ENCODE data around the gene P3H2. TPM values are rescaled to one million over a fixed set of nuclear protein-coding genes. Genes with fewer than 3 reads are reported as not detected.

Gene P3H2
- total and polyA plus RNA-seq, 2 donors (not counting 1 experiment from before 2014, with no cell fraction given) = not detected

DNA sequence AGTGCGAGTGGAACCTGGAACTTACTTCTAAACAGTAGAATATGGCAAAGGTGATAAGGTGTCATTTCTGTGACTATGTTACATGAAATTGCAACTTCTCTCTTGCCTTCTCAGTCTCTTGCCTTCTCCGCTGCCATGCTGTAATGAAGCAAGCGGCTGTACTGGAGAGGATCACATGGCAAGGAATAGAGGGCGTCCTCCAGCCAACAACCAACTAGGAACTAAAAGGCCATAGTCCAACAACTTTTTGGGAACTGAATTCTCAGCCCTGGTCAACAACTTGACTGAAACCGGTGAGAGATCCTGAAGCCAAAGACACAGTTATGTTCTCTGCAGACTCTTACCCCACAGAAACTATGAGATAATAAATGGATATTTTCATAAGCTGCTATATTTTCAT is 143.5 kb downstream of the P3H2 start:
- H3K4me3 Mint-ChIP-seq = no peak overlapping the region
- TF ChIP-seq EZH2 (IDR thresholded peaks at IDR 0.05; ENCODE audit: borderline replicate concordance, insufficient read depth, low read depth, low read length, poor library complexity, severe bottlenecking) (no peak), CTCF (IDR thresholded peaks at IDR 0.05) (no peak)
- Histone ChIP-seq H3K4me2 (replicated peaks; ENCODE audit: low read depth, low read length, poor library complexity, severe bottlenecking) (no peak overlapping the region), H3K27me3 (replicated peaks in 1 of 4; ENCODE audit: control extremely low read depth in 1 of 4, control insufficient read depth in 3 of 4, insufficient read depth in 4 of 4, low read length in 3 of 4) (peaks cover 0 to 3% (median 0%) of the 10 kb centered on the region in 4 experiments), H3K27ac (ENCODE audit: low read length in 2 of 2) (no peak overlapping the region), H3K36me3 (replicated peaks in 1 of 2; ENCODE audit: control extremely low read depth in 1 of 2, control insufficient read depth in 1 of 2, extremely low read depth in 1 of 2, insufficient read depth in 2 of 2, low read length in 1 of 2) (no peaks in the 10 kb centered on the region), H3K4me3 (ENCODE audit: control extremely low read depth in 1 of 5, extremely low read depth in 1 of 5, insufficient read depth in 1 of 5, low read depth in 2 of 5, low read length in 4 of 5) (no peak overlapping the region), H2AFZ (ENCODE audit: insufficient read depth, low read depth, low read length, poor library complexity, severe bottlenecking) (no peak overlapping the region), H3K9me3 (ENCODE audit: control extremely low read depth in 1 of 3, control insufficient read depth in 2 of 3, insufficient read depth in 1 of 3, low read length in 2 of 3) (no peaks in the 10 kb centered on the region), H3K79me2 (ENCODE audit: control insufficient read depth, insufficient read depth, low read length) (no peaks in the 10 kb centered on the region), H3K9ac (ENCODE audit: low read length) (no peak overlapping the region), H4K20me1 (ENCODE audit: control insufficient read depth, insufficient read depth, low read length, poor library complexity, severe bottlenecking) (no peaks in the 10 kb centered on the region), H3K4me1 (ENCODE audit: control insufficient read depth in 2 of 2, insufficient read depth in 2 of 2, low read length in 2 of 2) (no peaks in the 10 kb centered on the region)
- no peaks in the 10 kb centered on the region for H3K9me3 Mint-ChIP-seq (ENCODE audit: insufficient read depth)
- no peaks in the 10 kb centered on the region for H3K4me1 Mint-ChIP-seq
- DNase-seq = no peak
- peaks cover 37% of the 10 kb centered on the region for H3K27me3 Mint-ChIP-seq
- ChIA-PET POLR2A (no interaction called here), CTCF (interaction anchor here (1.8 kb wide), 1 partner anchor 10 kb away, joined by 6 read pairs; no protein-coding TSS in a partner anchor)
- no peak for ATAC-seq (ENCODE audit: low read depth)
- no peak overlapping the region for H3K27ac Mint-ChIP-seq
- 100% methylated on average over 2 of the region's 5 CpGs for WGBS (ENCODE audit: insufficient coverage)
- intact Hi-C loops (cut with micrococcal nuclease) = no loop called here

- H3K4me1 ChIP-seq (ENCODE audit: control insufficient read depth in 2 of 2, insufficient read depth in 2 of 2, low read length in 2 of 2) = no peaks in the 10 kb centered on the region
- Mint-ChIP-seq H3K27me3 (peaks cover 37% of the 10 kb centered on the region), H3K27ac (no peak overlapping the region), H3K9me3 (ENCODE audit: insufficient read depth) (no peaks in the 10 kb centered on the region), H3K4me1 (no peaks in the 10 kb centered on the region), H3K4me3 (no peak overlapping the region)
- H2AFZ ChIP-seq (ENCODE audit: insufficient read depth, low read depth, low read length, poor library complexity, severe bottlenecking) = no peak overlapping the region
- TF ChIP-seq CTCF (IDR thresholded peaks at IDR 0.05) = no peak
- no peaks in the 10 kb centered on the region for H3K36me3 ChIP-seq (replicated peaks in 1 of 2; ENCODE audit: control extremely low read depth in 1 of 2, control insufficient read depth in 1 of 2, extremely low read depth in 1 of 2, insufficient read depth in 2 of 2, low read length in 1 of 2)
- no peak overlapping the region for H3K4me3 ChIP-seq (ENCODE audit: control extremely low read depth in 1 of 5, extremely low read depth in 1 of 5, insufficient read depth in 1 of 5, low read depth in 2 of 5, low read length in 4 of 5)
- ATAC-seq (ENCODE audit: low read depth) = no peak
- no peaks in the 10 kb centered on the region for H4K20me1 ChIP-seq (ENCODE audit: control insufficient read depth, insufficient read depth, low read length, poor library complexity, severe bottlenecking)
- WGBS (ENCODE audit: insufficient coverage) = no CpG with 5 or more reads among the region's 4 CpGs
- no peaks in the 10 kb centered on the region for H3K79me2 ChIP-seq (ENCODE audit: control insufficient read depth, insufficient read depth, low read length)
- no peak overlapping the region for H3K27ac ChIP-seq (ENCODE audit: low read length in 2 of 2)
- peaks cover 0 to 3% (median 0%) of the 10 kb centered on the region in 4 experiments for H3K27me3 ChIP-seq (replicated peaks in 1 of 4; ENCODE audit: control extremely low read depth in 1 of 4, control insufficient read depth in 3 of 4, insufficient read depth in 4 of 4, low read length in 3 of 4)
- no peak for DNase-seq
- ChIA-PET POLR2A (no interaction called here), CTCF (interaction anchor here (1.1 kb wide), 1 partner anchor 9 kb away, joined by 3 read pairs; no protein-coding TSS in a partner anchor)
- no peak overlapping the region for H3K4me2 ChIP-seq (replicated peaks; ENCODE audit: low read depth, low read length, poor library complexity, severe bottlenecking)
- intact Hi-C loops (cut with micrococcal nuclease) = no loop called here
- no peaks in the 10 kb centered on the region for H3K9me3 ChIP-seq (ENCODE audit: control extremely low read depth in 1 of 3, control insufficient read depth in 2 of 3, insufficient read depth in 1 of 3, low read length in 2 of 3)
- H3K9ac ChIP-seq (ENCODE audit: low read length) = no peak overlapping the region
These were observed 145.2 kb downstream of the P3H2 start for GRCh38 chr3:189975391-189975990.

Measured in B cell (primary cell).